Esophagus squamous epithelium (tissue), 5 donors: ENCODE measurements around the gene MAPK8IP1. TPM values are rescaled to one million over a fixed set of nuclear protein-coding genes. Genes with fewer than 3 reads are reported as not detected.

Experiments used
- DNase-seq: peaks from one replicate; lab custom pipeline; 2025; lab: John Stamatoyannopoulos, UW
- H3K27ac ChIP-seq, 4 donors: fragments of 200-600 bp; sonication (generic); one replicate each; pipeline ENCODE4 v1.5.1; 2016 to 2019; ENCODE audit warnings: mild to moderate bottlenecking in 1 of 4
- H3K27me3 ChIP-seq, 4 donors: fragments of 200-600 bp; sonication (generic); 1 replicate in 3 of 4; 2 replicates in 1 of 4; pipeline versions ENCODE4 v1.5.1 to v1.6.0; 2017 to 2021; ENCODE audit warnings: antibody characterized with exemption in 1 of 4
- H3K36me3 ChIP-seq, 3 donors: fragments of 200-600 bp; sonication (generic); one replicate each; pipeline ENCODE4 v1.5.1; 2016 to 2019
- H3K4me1 ChIP-seq, 3 donors: fragments of 200-600 bp; sonication (generic); one replicate each; pipeline ENCODE4 v1.5.1; 2017 to 2019
- H3K4me3 ChIP-seq, 4 donors: fragments of 200-600 bp; sonication (generic); 1 replicate in 3 of 4; 2 replicates in 1 of 4; pipeline ENCODE4 v1.5.1; 2016 to 2019; ENCODE audit warnings: mild to moderate bottlenecking in 2 of 4, moderate library complexity in 1 of 4
- H3K9me3 ChIP-seq, 3 donors: fragments of 200-600 bp; sonication (generic); one replicate each; pipeline ENCODE4 v1.5.1; 2016 to 2019
- CTCF ChIP-seq, 6 experiments: fragments of 450-650 bp in 4 of 6; fragments of 200-600 bp in 2 of 6; sonication (generic) in 2 of 6; IDR thresholded peaks; one replicate each; pipeline ENCODE4 v1.5.1; 2016 to 2019; ENCODE audit warnings: antibody characterized with exemption in 6 of 6, mild to moderate bottlenecking in 4 of 6, moderate library complexity in 4 of 6
- POLR2A ChIP-seq, 4 donors: fragments of 450-650 bp; IDR thresholded peaks; one replicate each; pipeline ENCODE4 v1.6.1; 2017; ENCODE audit warnings: antibody characterized with exemption in 4 of 4, mild to moderate bottlenecking in 4 of 4, moderate library complexity in 3 of 4
- WGBS, 2 donors: methylation state at CpG; one replicate each; pipeline ENCODE4 v1.1.5; 2018; 5-methylcytosine and 5-hydroxymethylcytosine counted together
- intact Hi-C: fragments of 100-400 bp; cut with DNase I; formaldehyde crosslinking; loops from one replicate; pipeline ENCODE4 v1.15.0; 2022
- total RNA-seq, 4 donors: library from RNA; depleted of rRNA; stranded (reverse); fragments of >200 nt; gene quantifications; one replicate each; pipeline ENCODE4 v1.1.0, GENCODE V29; 2016
- donor health status: DM: yes; HTN: yes; CAD: no.

The MAPK8IP1 gene
- total RNA-seq, 4 donors from 2014 or later: 0.57 to 4.0 (median 1.3) TPM

GRCh38 chr11:45913514-45913913 is 28.1 kb downstream of the MAPK8IP1 start:
- no peak for DNase-seq
- TF ChIP-seq POLR2A (IDR thresholded peaks at IDR 0.05) (no peak), CTCF (IDR thresholded peaks at IDR 0.05) (no peak)
- no peaks in the 10 kb centered on the region for H3K27me3 ChIP-seq
- H3K36me3 ChIP-seq: peaks cover 32 to 76% (median 46%) of the 10 kb centered on the region in 3 donors
- no peaks in the 10 kb centered on the region for H3K9me3 ChIP-seq
- no peak overlapping the region for H3K4me3 ChIP-seq
- intact Hi-C loops: no loop called here
- 94% methylated on average over 3 of the region's 19 CpGs; no CpG with 5 or more reads in 1 of the 2 donors for WGBS, 2 donors
- H3K4me1 ChIP-seq: peaks cover 13 to 27% (median 14%) of the 10 kb centered on the region in 3 donors
- H3K27ac ChIP-seq: no peak overlapping the region

GRCh38 chr11:45913942-45914635 is 28.6 kb downstream of the MAPK8IP1 start:
- peaks cover 32 to 73% (median 44%) of the 10 kb centered on the region in 3 donors for H3K36me3 ChIP-seq
- WGBS, 2 donors: 74 to 86% methylated on average over 2 to 7 of the region's 22 CpGs

GRCh38 chr11:45915446-45915845 is 30.0 kb downstream of the MAPK8IP1 start:
- no peaks in the 10 kb centered on the region for H3K27me3 ChIP-seq
- TF ChIP-seq CTCF (IDR thresholded peaks at IDR 0.05) (no peak), POLR2A (IDR thresholded peaks at IDR 0.05) (no peak)
- no peak overlapping the region for H3K27ac ChIP-seq
- DNase-seq: no peak
- H3K36me3 ChIP-seq: peaks cover 26 to 59% (median 32%) of the 10 kb centered on the region in 3 donors
- H3K4me3 ChIP-seq: no peak overlapping the region
- intact Hi-C loops: no loop called here
- H3K9me3 ChIP-seq: no peaks in the 10 kb centered on the region
- 85% methylated on average over 10 of the region's 13 CpGs; no CpG with 5 or more reads in 1 of the 2 donors for WGBS, 2 donors
- H3K4me1 ChIP-seq: peaks cover 14 to 43% (median 19%) of the 10 kb centered on the region in 3 donors

More at GRCh38 chr11:45913942-45914635, 28.6 kb downstream of the MAPK8IP1 start:
- Histone ChIP-seq H3K27ac (no peak overlapping the region), H3K4me3 (no peak overlapping the region), H3K9me3 (no peaks in the 10 kb centered on the region), H3K27me3 (no peaks in the 10 kb centered on the region), H3K4me1 (peaks cover 14 to 30% (median 17%) of the 10 kb centered on the region in 3 donors)
- intact Hi-C loops: no loop called here
- DNase-seq: no peak
- TF ChIP-seq CTCF (IDR thresholded peaks at IDR 0.05): no peak
- TF ChIP-seq POLR2A (IDR thresholded peaks at IDR 0.05): no peak

GRCh38 chr11:45917286-45917622 is 31.8 kb downstream of the MAPK8IP1 start:
- DNase-seq: no peak
- intact Hi-C loops: no loop called here
- Histone ChIP-seq H3K27ac (peak overlapping the region; percentile 88 to 92 (median 90)), H3K4me3 (peak overlapping the region; percentile 66 to 89 (median 86)), H3K36me3 (peaks cover 16 to 41% (median 23%) of the 10 kb centered on the region in 3 donors), H3K4me1 (peaks cover 24 to 61% (median 28%) of the 10 kb centered on the region in 3 donors), H3K9me3 (no peaks in the 10 kb centered on the region), H3K27me3 (peaks cover 0 to 9% (median 0%) of the 10 kb centered on the region in 4 donors)
- 25% methylated on average over 3 of the region's 16 CpGs; no CpG with 5 or more reads in 1 of the 2 donors for WGBS, 2 donors
- no peak for TF ChIP-seq CTCF (IDR thresholded peaks at IDR 0.05)
- TF ChIP-seq POLR2A (IDR thresholded peaks at IDR 0.05): no peak

GRCh38 chr11:45917623-45918330 is 32.3 kb downstream of the MAPK8IP1 start, which contains the start of gene PEX16:
PEX16 (minus strand) TSS chr11:45917877; CDS start chr11:45917811, 66 bp downstream.
- DNase-seq: peak; percentile 86
- intact Hi-C loops: no loop called here
- H3K27ac ChIP-seq: peak within 1 kb of the TSS; percentile 88 to 92 (median 90)
- H3K4me1 ChIP-seq: peaks cover 26 to 66% (median 33%) of the 10 kb centered on the region in 3 donors
- H3K27me3 ChIP-seq: peaks cover 0 to 15% (median 0%) of the 10 kb centered on the region in 4 donors
- H3K4me3 ChIP-seq: peak within 1 kb of the TSS; percentile 66 to 89 (median 86)
- no peaks in the 10 kb centered on the region for H3K9me3 ChIP-seq
- WGBS, 2 donors: 0% methylated on average over 11 to 19 of the region's 45 CpGs
- H3K36me3 ChIP-seq: peaks cover 16 to 36% (median 23%) of the 10 kb centered on the region in 3 donors
- TF ChIP-seq CTCF (IDR thresholded peaks at IDR 0.05) (no peak), POLR2A (IDR thresholded peaks at IDR 0.05) (peak in 3 of 4 donors; percentile 66 to 78 (median 74))
